Activated CD4-positive, alpha-beta T cell treated with anti-CD3 and anti-CD28 coated beads, Interleukin-2, amount 10 ng/mL, durations not matched to agents 7 days and 5 days (primary cell): Measurements from ENCODE around the gene KRT3. TPM values are rescaled to one million over a fixed set of nuclear protein-coding genes. Genes with fewer than 3 reads are reported as not detected.
"Not testable (repeated sequence)": the region's sequence is repeated elsewhere in the genome, so short reads cannot be mapped to it uniquely, and the experiment has no call there.

Source experiments
- CTCF ChIA-PET: fragments of 350-600 bp; sonication (Branson Sonifier 250); formaldehyde crosslinking; loops from one replicate; lab custom pipeline; 2021; ENCODE audit warnings: antibody characterized with exemption; lab: Charles Lee
- POLR2A ChIA-PET: fragments of 350-600 bp; sonication (Branson Sonifier 250); formaldehyde crosslinking; loops from one replicate; lab custom pipeline; 2021; ENCODE audit warnings: antibody characterized with exemption; lab: Charles Lee
- DNase-seq: peaks from one replicate; pipeline ENCODE4 v3.0.0-alpha.2; 2020
- H3K27ac Mint-ChIP-seq: one replicate; pipeline ENCODE4 v1.8.0; 2021; ENCODE audit warnings: mild to moderate bottlenecking, moderate library complexity, mixed read lengths
- H3K27me3 Mint-ChIP-seq: one replicate; pipeline ENCODE4 v1.8.0; 2021; ENCODE audit warnings: mixed read lengths
- H3K36me3 Mint-ChIP-seq: one replicate; pipeline ENCODE4 v1.8.0; 2021; ENCODE audit warnings: low read depth, mixed read lengths
- H3K4me1 Mint-ChIP-seq: one replicate; pipeline ENCODE4 v1.8.0; 2021; ENCODE audit warnings: mixed read lengths
- H3K4me3 Mint-ChIP-seq: one replicate; pipeline ENCODE4 v1.8.0; 2021; ENCODE audit warnings: mild to moderate bottlenecking, moderate library complexity, mixed read lengths
- H3K9me3 Mint-ChIP-seq: one replicate; pipeline ENCODE4 v1.8.0; 2021; ENCODE audit warnings: mixed read lengths
- total RNA-seq, 2 experiments: library from RNA; stranded (reverse); gene quantifications; one replicate each; pipeline ENCODE4 v1.2.3, GENCODE V29; 2021

The KRT3 gene
- total RNA-seq, 2 experiments from 2014 or later: not detected

- Mint-ChIP-seq H3K27ac (no peak overlapping the region), H3K4me1 (peaks cover 2% of the 10 kb centered on the region), H3K27me3 (no peaks in the 10 kb centered on the region), H3K36me3 (no peaks in the 10 kb centered on the region), H3K4me3 (no peak overlapping the region), H3K9me3 (no peaks in the 10 kb centered on the region)
- DNase-seq: no peak
- ChIA-PET CTCF (no interaction called here), POLR2A (no interaction called here)
These were observed 2.2 kb upstream of the KRT3 start for GRCh38 chr12:52798003-52798670.

DNA sequence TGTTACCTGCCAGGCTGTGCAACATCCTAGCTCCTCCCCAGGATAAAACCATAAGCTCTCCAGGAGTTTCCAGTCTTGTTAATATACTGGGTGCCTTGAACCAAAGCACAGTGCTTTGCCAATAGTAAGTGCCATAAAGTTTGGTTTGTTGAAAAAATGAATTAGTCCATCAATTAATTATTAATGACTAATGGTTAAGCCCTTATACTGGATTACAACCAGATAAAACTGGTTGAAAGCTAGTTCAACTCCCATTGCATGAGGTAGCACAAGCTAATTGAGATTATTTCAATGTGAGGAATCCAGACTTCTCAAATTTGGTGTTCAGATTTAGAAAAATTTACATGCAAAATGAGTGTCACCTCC lies 1.6 kb upstream of the KRT3 start:
- CTCF ChIA-PET: no interaction called here
- Mint-ChIP-seq H3K9me3 (no peaks in the 10 kb centered on the region), H3K4me3 (no peak overlapping the region), H3K4me1 (peaks cover 2% of the 10 kb centered on the region), H3K36me3 (no peaks in the 10 kb centered on the region), H3K27me3 (no peaks in the 10 kb centered on the region), H3K27ac (no peak overlapping the region)
- POLR2A ChIA-PET: no interaction called here
- DNase-seq: no peak

- Mint-ChIP-seq H3K4me3 (no peak overlapping the region), H3K4me1 (peaks cover 2% of the 10 kb centered on the region), H3K36me3 (no peaks in the 10 kb centered on the region), H3K27me3 (no peaks in the 10 kb centered on the region), H3K9me3 (no peaks in the 10 kb centered on the region), H3K27ac (no peak overlapping the region)
- DNase-seq: no peak
- ChIA-PET CTCF (no interaction called here), POLR2A (no interaction called here)
These were observed 1.1 kb upstream of the KRT3 start for GRCh38 chr12:52796839-52797528.

- Mint-ChIP-seq H3K4me1 (peaks cover 2% of the 10 kb centered on the region), H3K27me3 (peaks cover 2% of the 10 kb centered on the region), H3K27ac (no peak overlapping the region), H3K36me3 (no peaks in the 10 kb centered on the region), H3K4me3 (no peak overlapping the region), H3K9me3 (no peaks in the 10 kb centered on the region)
- ChIA-PET CTCF (interaction anchor here (1.3 to 1.7 kb wide), 2 partner anchors 16 to 184 kb away, joined by 3 read pairs; no protein-coding TSS in a partner anchor), POLR2A (no interaction called here)
- no peak for DNase-seq
These were observed 495 bp upstream of the KRT3 start for GRCh38 chr12:52796429-52796794.

- POLR2A ChIA-PET: not testable (repeated sequence)
These were observed 614 bp downstream of the KRT3 start for GRCh38 chr12:52795332-52795674.

DNA sequence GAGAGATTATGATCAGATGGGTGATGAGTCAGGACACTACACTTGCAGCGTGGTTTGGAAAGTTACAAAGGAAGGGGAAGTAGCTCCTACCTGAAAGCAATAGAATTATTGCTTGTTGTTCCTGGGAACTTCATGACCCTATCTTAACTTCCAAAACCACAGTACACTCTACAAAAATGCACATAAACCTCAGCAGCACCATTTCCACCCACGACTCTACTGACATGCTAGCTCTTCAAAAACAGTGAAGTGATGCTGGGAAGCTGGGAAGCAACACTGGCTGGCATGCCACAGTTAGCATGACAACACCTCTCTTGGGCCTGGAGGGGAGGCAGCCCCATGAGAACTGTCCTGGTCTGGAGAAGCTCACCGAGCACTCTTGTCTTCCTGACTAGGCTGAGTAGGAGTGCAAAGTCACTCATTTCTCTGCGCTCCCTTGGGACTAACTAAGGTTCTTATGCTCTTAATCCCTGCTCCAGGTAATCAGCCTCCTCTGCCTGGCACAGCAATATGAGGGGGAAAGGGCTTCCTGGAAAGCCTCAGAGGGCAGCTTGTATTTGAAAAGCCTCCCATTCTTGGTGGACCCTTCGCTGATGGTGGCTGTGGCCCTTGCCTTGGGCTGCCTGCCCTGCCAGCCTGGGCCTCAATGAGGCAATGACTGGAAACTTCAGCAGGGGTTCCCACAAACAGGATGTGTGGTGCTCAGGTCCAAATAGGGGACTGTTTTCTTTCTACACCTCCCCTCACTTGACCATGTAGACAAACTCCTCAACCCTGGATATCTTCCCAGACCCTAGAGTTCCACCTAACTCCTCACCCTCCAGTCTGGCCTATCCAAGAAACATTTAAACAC lies 1.2 kb downstream of the KRT3 start:
- Mint-ChIP-seq H3K4me3 (no peak overlapping the region), H3K27me3 (peaks cover 13% of the 10 kb centered on the region)

More at GRCh38 chr12:52795332-52795674, 614 bp downstream of the KRT3 start:
- H3K27me3 Mint-ChIP-seq, H3K36me3 Mint-ChIP-seq, H3K27ac Mint-ChIP-seq, H3K4me3 Mint-ChIP-seq, H3K9me3 Mint-ChIP-seq, DNase-seq, H3K4me1 Mint-ChIP-seq: not testable (repeated sequence)
- CTCF ChIA-PET: interaction anchor here (1.3 to 1.7 kb wide), 2 partner anchors 15 to 185 kb away, joined by 3 read pairs; no protein-coding TSS in a partner anchor

GRCh38 chr12:52792185-52793029 lies 3.5 kb downstream of the KRT3 start:
- Mint-ChIP-seq H3K9me3 (no peaks in the 10 kb centered on the region), H3K4me1 (peaks cover 4% of the 10 kb centered on the region), H3K36me3 (no peaks in the 10 kb centered on the region), H3K4me3 (no peak overlapping the region), H3K27me3 (peaks cover 30% of the 10 kb centered on the region), H3K27ac (no peak overlapping the region)
- no peak for DNase-seq
- ChIA-PET CTCF (interaction anchor here (1.2 kb wide), 1 partner anchor 11 kb away, joined by 3 read pairs; no protein-coding TSS in a partner anchor), POLR2A (no interaction called here)

More for the DNA sequence above, 1.2 kb downstream of the KRT3 start:
- no peak for DNase-seq
- Mint-ChIP-seq H3K9me3 (no peaks in the 10 kb centered on the region), H3K27ac (no peak overlapping the region), H3K36me3 (no peaks in the 10 kb centered on the region), H3K4me1 (peaks cover 4% of the 10 kb centered on the region)
- POLR2A ChIA-PET: no interaction called here
- CTCF ChIA-PET: interaction anchor here (1.7 kb wide), 1 partner anchor 14 kb away, joined by 3 read pairs; no protein-coding TSS in a partner anchor

DNA sequence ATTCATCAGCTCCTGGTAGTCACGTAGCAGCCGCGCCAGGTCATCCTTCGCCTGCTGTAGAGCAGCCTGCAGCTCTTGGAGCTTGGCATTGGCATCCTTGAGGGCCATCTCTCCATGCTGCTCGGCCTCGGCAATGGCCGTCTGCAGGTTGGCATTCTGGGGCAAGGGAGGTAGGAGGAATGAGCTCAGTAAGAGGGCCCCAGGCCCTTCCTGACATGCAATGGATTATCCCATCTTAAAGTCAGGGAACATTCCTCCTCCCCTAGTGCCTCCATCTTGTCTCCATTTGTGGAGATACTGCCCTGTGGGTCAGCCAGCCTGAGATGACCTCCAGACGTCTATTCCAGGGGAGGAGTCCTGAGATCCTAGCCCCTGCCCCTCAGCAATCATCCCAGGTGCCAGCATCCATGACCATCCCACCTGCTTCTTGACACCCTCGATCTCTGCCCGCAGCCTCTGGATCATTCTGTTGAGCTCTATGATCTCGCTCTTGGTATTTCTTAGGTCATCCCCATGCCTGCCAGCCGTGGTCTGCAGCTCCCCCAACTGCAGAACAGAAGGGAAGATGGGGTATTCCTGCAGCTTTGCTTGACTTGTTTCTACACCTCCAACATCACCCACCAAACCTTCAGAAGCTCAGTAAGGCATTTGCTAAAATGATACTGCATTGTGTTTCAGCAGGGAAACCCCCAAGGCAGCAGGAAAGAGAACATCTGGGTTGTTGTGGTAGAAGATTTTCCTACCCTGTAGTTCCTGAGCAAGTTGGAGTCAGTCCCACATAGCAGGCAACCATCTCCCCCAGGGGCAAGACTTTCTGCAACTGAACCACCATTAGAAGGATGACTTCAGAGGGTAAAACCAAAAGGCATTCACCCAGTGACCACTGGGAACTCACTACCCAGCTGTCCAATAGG lies 4.4 kb downstream of the KRT3 start:
- Mint-ChIP-seq H3K27ac (no peak overlapping the region), H3K4me1 (peaks cover 4% of the 10 kb centered on the region), H3K4me3 (no peak overlapping the region), H3K27me3 (peaks cover 30% of the 10 kb centered on the region), H3K36me3 (no peaks in the 10 kb centered on the region), H3K9me3 (no peaks in the 10 kb centered on the region)
- POLR2A ChIA-PET: no interaction called here
- CTCF ChIA-PET: interaction anchor here (0.6 to 1.7 kb wide), 3 partner anchors 11 to 141 kb away, joined by 3 to 6 read pairs (median 3); no protein-coding TSS in a partner anchor
- no peak for DNase-seq

GRCh38 chr12:52790427-52791270 lies 5.3 kb downstream of the KRT3 start:
- POLR2A ChIA-PET: no interaction called here
- H3K4me1 Mint-ChIP-seq: peaks cover 4% of the 10 kb centered on the region

GRCh38 chr12:52789637-52790426 lies 6.1 kb downstream of the KRT3 start:
- no peak for DNase-seq
- no peak overlapping the region for H3K4me3 Mint-ChIP-seq
- H3K4me1 Mint-ChIP-seq: peaks cover 4% of the 10 kb centered on the region
- peaks cover 35% of the 10 kb centered on the region for H3K27me3 Mint-ChIP-seq
- no peak overlapping the region for H3K27ac Mint-ChIP-seq
- H3K36me3 Mint-ChIP-seq: no peaks in the 10 kb centered on the region
- ChIA-PET POLR2A (no interaction called here), CTCF (interaction anchor here (1.7 kb wide), 1 partner anchor 90 kb away, joined by 6 read pairs; no protein-coding TSS in a partner anchor)
- no peaks in the 10 kb centered on the region for H3K9me3 Mint-ChIP-seq

More at GRCh38 chr12:52790427-52791270, 5.3 kb downstream of the KRT3 start:
- Mint-ChIP-seq H3K27ac (no peak overlapping the region), H3K27me3 (peaks cover 30% of the 10 kb centered on the region), H3K9me3 (no peaks in the 10 kb centered on the region), H3K4me3 (no peak overlapping the region), H3K36me3 (no peaks in the 10 kb centered on the region)
- CTCF ChIA-PET: interaction anchor here (1.7 kb wide), 1 partner anchor 89 kb away, joined by 6 read pairs; no protein-coding TSS in a partner anchor
- DNase-seq: no peak
